HCT116 (cell line): ENCODE results near the gene ELAPOR1. TPM values are rescaled to one million over a fixed set of nuclear protein-coding genes. Genes with fewer than 3 reads are reported as not detected.

ENCODE experiments used
- ATAC-seq: fragments of 200-7000 bp; cut with Tn5 transposase; 2 replicates; pipeline ENCODE4 v1.9.1; 2020; ENCODE audit warnings: mild to moderate bottlenecking, moderate library complexity
- BruUV-seq: library from RNA; stranded (reverse); fragments of 400-500 nt; replicated peaks from 2 replicates; lab custom pipeline; 2021; lab: Mats Ljungman, UMichigan
- CTCF ChIA-PET: fragments of 300-600 bp; sonication (Branson Sonifier 250); formaldehyde crosslinking; loops from one replicate; lab custom pipeline; 2021; ENCODE audit warnings: antibody characterized with exemption; lab: Charles Lee
- POLR2A ChIA-PET: fragments of 300-600, 350-600 bp; sonication (Branson Sonifier 250); formaldehyde crosslinking; loops from one replicate; lab custom pipeline; 2021; ENCODE audit warnings: antibody characterized with exemption; lab: Charles Lee
- RAD21 ChIA-PET, 2 experiments: fragments of 300-600 bp; sonication (Branson Sonifier 250); formaldehyde crosslinking; loops; one replicate each; lab custom pipeline; 2023; ENCODE audit warnings: low total read pairs in 2 of 2; ENCODE audit not compliant: uncharacterized antibody in 2 of 2, unreplicated experiment in 2 of 2, low non-redundant PET in 1 of 2; lab: Charles Lee
- DNase-seq: peaks from one replicate; pipeline ENCODE4 v3.0.0-alpha.2; 2010; ENCODE audit warnings: low read depth, low spot score
- H2AFZ ChIP-seq: fragments of 200-600 bp; shearing (Covaris generic), sonication (generic); 2 replicates; pipeline ENCODE4 v1.6.1; 2017; ENCODE audit warnings: low read depth, mixed run types, mixed read lengths, antibody characterized with exemption, low read length; ENCODE audit not compliant: poor library complexity, severe bottlenecking
- H3K27ac ChIP-seq: 2 replicates; pipeline ENCODE4 v1.5.1; 2012; ENCODE audit warnings: low read depth, low read length
- H3K27me3 ChIP-seq: fragments of 200-600 bp; sonication (generic); 2 replicates; pipeline ENCODE4 v1.6.1; 2016; ENCODE audit warnings: mixed run types, low read length, mixed read lengths; ENCODE audit not compliant: insufficient read depth
- H3K36me3 ChIP-seq, 2 experiments: fragments of 200-500 bp in 1 of 2; fragments of 200-600 bp in 1 of 2; sonication (Bioruptor generic) in 1 of 2; sonication (generic) in 1 of 2; 2 replicates each; pipeline versions ENCODE4 v1.5.1 to v1.6.1; 2014 to 2016; ENCODE audit warnings: low read length in 2 of 2, inconsistent platforms in 1 of 2, mixed read lengths in 1 of 2, mixed run types in 1 of 2; ENCODE audit not compliant: insufficient read depth in 2 of 2, control insufficient read depth in 1 of 2
- H3K4me1 ChIP-seq, 2 experiments: fragments of 200-600 bp in 1 of 2; sonication (generic) in 1 of 2; 2 replicates each; pipeline versions ENCODE4 v1.5.1 to v1.6.1; 2012 to 2017; ENCODE audit warnings: low read length in 2 of 2, inconsistent platforms in 1 of 2, mild to moderate bottlenecking in 1 of 2, mixed read lengths in 1 of 2, mixed run types in 1 of 2, moderate library complexity in 1 of 2; ENCODE audit not compliant: insufficient read depth in 2 of 2, control insufficient read depth in 1 of 2
- H3K4me2 ChIP-seq: fragments of 200-600 bp; sonication (generic); 2 replicates; pipeline ENCODE4 v1.6.1; 2017; ENCODE audit warnings: mixed run types, low read length, mixed read lengths
- H3K4me3 ChIP-seq, 2 experiments: fragments of 200-600 bp in 1 of 2; sonication (generic) in 1 of 2; replicated peaks in 1 of 2; 2 replicates each; pipeline ENCODE4 v1.5.1; 2011 to 2016; ENCODE audit warnings: low read length in 2 of 2, control low read depth in 1 of 2, low read depth in 1 of 2, mild to moderate bottlenecking in 1 of 2, mixed read lengths in 1 of 2, mixed run types in 1 of 2
- H3K79me2 ChIP-seq: fragments of 200-600 bp; sonication (generic); 2 replicates; pipeline ENCODE4 v1.6.1; 2017; ENCODE audit warnings: mild to moderate bottlenecking, mixed run types, low read length, moderate library complexity, mixed read lengths; ENCODE audit not compliant: insufficient read depth
- H3K9ac ChIP-seq: fragments of 200-600 bp; sonication (generic); 2 replicates; pipeline ENCODE4 v1.6.1; 2016; ENCODE audit warnings: low read length, mixed read lengths
- H3K9me2 ChIP-seq: fragments of 200-600 bp; sonication (generic), shearing (Covaris generic); 2 replicates; pipeline ENCODE4 v1.6.1; 2017; ENCODE audit warnings: mixed run types, mild to moderate bottlenecking, moderate library complexity; ENCODE audit not compliant: insufficient read depth
- H3K9me3 ChIP-seq, 2 experiments: fragments of 200-500 bp in 1 of 2; fragments of 200-600 bp in 1 of 2; sonication (Bioruptor generic) in 1 of 2; sonication (generic) in 1 of 2; 2 replicates each; pipeline ENCODE4 v1.6.1; 2014 to 2017; ENCODE audit warnings: low read length in 2 of 2, mixed read lengths in 2 of 2, inconsistent platforms in 1 of 2, low read depth in 1 of 2, mild to moderate bottlenecking in 1 of 2, mixed run types in 1 of 2, moderate library complexity in 1 of 2; ENCODE audit not compliant: control insufficient read depth in 1 of 2, insufficient read depth in 1 of 2
- H4K20me1 ChIP-seq: fragments of 200-600 bp; sonication (generic), shearing (Covaris generic); 2 replicates; pipeline ENCODE4 v1.6.1; 2017; ENCODE audit warnings: mixed run types, mild to moderate bottlenecking, moderate library complexity; ENCODE audit not compliant: insufficient read depth
- CBX3 ChIP-seq: IDR thresholded peaks from 2 replicates; pipeline ENCODE4 v1.6.1; 2012; ENCODE audit warnings: low read depth
- CEBPB ChIP-seq: IDR thresholded peaks from 2 replicates; pipeline ENCODE4 v1.6.1; 2012; ENCODE audit warnings: low read depth
- EGR1 ChIP-seq: IDR thresholded peaks from 2 replicates; pipeline ENCODE4 v1.6.1; 2012; ENCODE audit warnings: low read depth
- ELF1 ChIP-seq: IDR thresholded peaks from 2 replicates; pipeline ENCODE4 v1.6.1; 2012; ENCODE audit warnings: low read depth, borderline replicate concordance
- FOSL1 ChIP-seq: IDR thresholded peaks from 2 replicates; pipeline ENCODE4 v1.6.1; 2012; ENCODE audit warnings: low read depth
- POLR2A ChIP-seq: IDR thresholded peaks from 2 replicates; pipeline ENCODE4 v1.7.0; 2011; ENCODE audit warnings: borderline replicate concordance; ENCODE audit not compliant: insufficient read depth, insufficient read length; ENCODE audit errors: extremely low read depth
- RAD21 ChIP-seq: IDR thresholded peaks from 2 replicates; pipeline ENCODE4 v1.6.1; 2012; ENCODE audit warnings: low read depth, mild to moderate bottlenecking
- SP1 ChIP-seq: IDR thresholded peaks from 2 replicates; pipeline ENCODE4 v1.6.1; 2012; ENCODE audit warnings: low read depth
- SRF ChIP-seq: IDR thresholded peaks from 2 replicates; pipeline ENCODE4 v1.6.1; 2012; ENCODE audit warnings: low read depth
- ZFX ChIP-seq: fragments of 450-650 bp; IDR thresholded peaks from 2 replicates; pipeline ENCODE4 v1.6.1; 2017
- ZNF274 ChIP-seq: fragments of 200-500 bp; sonication (Bioruptor generic); IDR thresholded peaks from 2 replicates; pipeline ENCODE4 v1.6.1; 2014; ENCODE audit warnings: mild to moderate bottlenecking, low read depth, low read length, inconsistent platforms
- intact Hi-C: fragments of 100-400 bp; cut with micrococcal nuclease; formaldehyde crosslinking; loops from 2 replicates; pipeline ENCODE4 v1.10.0; 2022
- total RNA-seq: library from RNA; stranded (reverse); gene quantifications from one replicate; pipeline ENCODE4 v1.2.1, GENCODE V29; 2021; ENCODE audit not compliant: unreplicated experiment

The ELAPOR1 gene
- total RNA-seq, 1 experiment from 2014 or later = 0.57 TPM

GRCh38 chr1:109162626-109163025 lies 48.7 kb downstream of the ELAPOR1 start:
- DNase-seq = no peak
- H4K20me1 ChIP-seq = no peaks in the 10 kb centered on the region
- BruUV-seq = no TSS peak
- no peak overlapping the region for H3K4me2 ChIP-seq
- intact Hi-C loops = no loop called here
- H3K27ac ChIP-seq = no peak overlapping the region
- H2AFZ ChIP-seq = no peak overlapping the region
- H3K9me3 ChIP-seq = no peaks in the 10 kb centered on the region
- POLR2A ChIA-PET = no interaction called here
- no peaks in the 10 kb centered on the region for H3K4me1 ChIP-seq
- RAD21 ChIA-PET = no interaction called here
- CTCF ChIA-PET = no interaction called here
- H3K27me3 ChIP-seq = no peaks in the 10 kb centered on the region
- TF ChIP-seq CBX3 = no peak
- TF ChIP-seq ZFX = no peak
- TF ChIP-seq ZNF274 = no peak
- no peak for TF ChIP-seq SRF
- no peak for TF ChIP-seq POLR2A
- no peak for TF ChIP-seq FOSL1
- TF ChIP-seq SP1 = no peak
- no peak for TF ChIP-seq EGR1
- no peak for TF ChIP-seq CEBPB
- no peak for TF ChIP-seq ELF1
- TF ChIP-seq, all 23 proteins: peak for 0
- H3K4me3 ChIP-seq = no peak overlapping the region
- H3K36me3 ChIP-seq = no peaks in the 10 kb centered on the region
- no peak overlapping the region for H3K9ac ChIP-seq
- ATAC-seq = no peak
- no peaks in the 10 kb centered on the region for H3K79me2 ChIP-seq
- no peaks in the 10 kb centered on the region for H3K9me2 ChIP-seq

DNA sequence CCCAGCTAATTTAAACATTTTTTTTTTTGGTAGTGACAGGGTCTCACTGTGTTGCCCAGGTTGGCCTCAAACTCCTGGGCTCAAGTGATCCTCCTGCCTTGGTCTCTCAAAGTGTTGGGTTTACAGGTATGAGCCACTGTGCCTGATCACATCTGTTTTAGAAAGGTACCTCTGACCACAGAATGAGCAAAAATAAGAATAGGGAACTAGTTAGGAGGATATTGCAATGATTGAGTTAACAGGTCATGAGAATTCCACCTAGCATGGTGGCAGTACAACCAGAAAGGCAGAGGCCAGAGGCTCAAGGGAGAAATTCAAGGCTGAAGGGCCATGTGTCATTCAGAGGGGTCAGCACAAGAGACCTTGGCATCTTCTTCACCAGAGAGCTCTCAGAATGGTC lies 49.6 kb downstream of the ELAPOR1 start:
- TF ChIP-seq RAD21 = no peak
- TF ChIP-seq, all 23 proteins: peak for 0
- no peaks in the 10 kb centered on the region for H3K9me3 ChIP-seq
- no peak overlapping the region for H3K4me3 ChIP-seq
- intact Hi-C loops = no loop called here
- no peaks in the 10 kb centered on the region for H3K4me1 ChIP-seq
- H3K9me2 ChIP-seq = no peaks in the 10 kb centered on the region
- RAD21 ChIA-PET = no interaction called here
- CTCF ChIA-PET = no interaction called here
- no peaks in the 10 kb centered on the region for H3K27me3 ChIP-seq
- no peaks in the 10 kb centered on the region for H4K20me1 ChIP-seq
- POLR2A ChIA-PET = no interaction called here
- no peak overlapping the region for H2AFZ ChIP-seq
- no peak overlapping the region for H3K9ac ChIP-seq
- DNase-seq (no peak), ATAC-seq (no peak)
- H3K79me2 ChIP-seq = no peaks in the 10 kb centered on the region
- H3K36me3 ChIP-seq = no peaks in the 10 kb centered on the region
- no TSS peak for BruUV-seq
- H3K27ac ChIP-seq = no peak overlapping the region
- no peak overlapping the region for H3K4me2 ChIP-seq

Other genes with a start within 250 kb of the ELAPOR1 start
- gene GPSM2, start 237.1 kb upstream of the ELAPOR1 start, total RNA-seq = 58.1 TPM
- gene CLCC1, start 150.6 kb upstream of the ELAPOR1 start, total RNA-seq = 14.3 TPM
- 9.3 TPM for gene WDR47, start 72.0 kb upstream of the ELAPOR1 start, total RNA-seq
- 27.3 TPM for gene TAF13, start 38.1 kb upstream of the ELAPOR1 start, total RNA-seq
- gene TMEM167B, start 23.4 kb upstream of the ELAPOR1 start, total RNA-seq = 21.4 TPM
- gene SARS1, start 99.8 kb downstream of the ELAPOR1 start, total RNA-seq = 206 TPM
- 17.1 TPM for gene CELSR2, start 135.4 kb downstream of the ELAPOR1 start, total RNA-seq
- 44.8 TPM for gene PSRC1, start 169.0 kb downstream of the ELAPOR1 start, total RNA-seq
- gene MYBPHL, start 192.9 kb downstream of the ELAPOR1 start, total RNA-seq = 1.0 TPM